GM12878 (cell line): ENCODE results near the gene ERC2. TPM values are rescaled to one million over a fixed set of nuclear protein-coding genes. Genes with fewer than 3 reads are reported as not detected.

Experiments
- ATAC-seq: fragments of 200-7000 bp; cut with Tn5 transposase; 3 replicates; pipeline ENCODE4 v1.9.1; 2020; ENCODE audit warnings: mild to moderate bottlenecking, moderate library complexity
- BruUV-seq: library from RNA; stranded (reverse); fragments of 400-500 nt; replicated peaks from 2 replicates; lab custom pipeline; 2021; lab: Mats Ljungman, UMichigan
- CTCF ChIA-PET: fragments of 300-600 bp; sonication (Branson Sonifier 250); formaldehyde crosslinking; extraction: SDS; loops from one replicate; lab custom pipeline; 2021; ENCODE audit warnings: inconsistent platforms; lab: Yijun Ruan, JAX
- POLR2A ChIA-PET: fragments of 350-600 bp; formaldehyde crosslinking; extraction: SDS; loops from one replicate; lab custom pipeline; 2021; ENCODE audit warnings: inconsistent platforms; lab: Charles Lee
- RAD21 ChIA-PET: fragments of 300-600 bp; sonication (Branson Sonifier 250); formaldehyde crosslinking; loops from one replicate; lab custom pipeline; 2023; ENCODE audit warnings: antibody characterized with exemption; ENCODE audit not compliant: unreplicated experiment; lab: Charles Lee
- SMC1A ChIA-PET: fragments of 300-600 bp; sonication (Branson Sonifier 250); formaldehyde crosslinking; loops from one replicate; lab custom pipeline; 2023; ENCODE audit not compliant: unreplicated experiment, uncharacterized antibody; lab: Charles Lee
- DNase-seq: peaks from one replicate; pipeline ENCODE4 v3.0.0-alpha.2; 2011; ENCODE audit warnings: low read depth, low spot score
- FAIRE-seq: peaks from 3 replicates; lab custom pipeline; 2011; peaks lifted over from hg19 to GRCh38; lab: Jason Lieb, UNC
- H2AFZ ChIP-seq: 2 replicates; pipeline ENCODE4 v1.6.0; 2011; ENCODE audit warnings: low read depth, low read length, control low read depth; ENCODE audit not compliant: control insufficient read depth
- H3K27ac ChIP-seq: 2 replicates; pipeline ENCODE4 v1.5.1; 2011; ENCODE audit warnings: control low read depth; ENCODE audit not compliant: control insufficient read depth, insufficient read depth
- H3K27me3 ChIP-seq, 2 experiments: replicated peaks in 1 of 2; 2 replicates each; pipeline versions ENCODE4 v1.6.0 to v1.6.1; 2011; ENCODE audit warnings: low read length in 1 of 2; ENCODE audit not compliant: control insufficient read depth in 2 of 2, insufficient read depth in 2 of 2
- H3K36me3 ChIP-seq, 2 experiments: 2 replicates each; pipeline ENCODE4 v1.5.1; 2011; ENCODE audit warnings: low read length in 1 of 2; ENCODE audit not compliant: control insufficient read depth in 2 of 2, insufficient read depth in 2 of 2
- H3K4me1 ChIP-seq: 2 replicates; pipeline ENCODE4 v1.6.1; 2011; ENCODE audit warnings: mild to moderate bottlenecking, low read length, moderate library complexity, mixed read lengths; ENCODE audit not compliant: control insufficient read depth, insufficient read depth
- H3K4me2 ChIP-seq: 2 replicates; pipeline ENCODE4 v1.6.0; 2011; ENCODE audit warnings: control low read depth; ENCODE audit not compliant: control insufficient read depth, insufficient read depth
- H3K4me3 ChIP-seq: fragments of 200-600 bp; sonication (generic); 2 replicates; pipeline ENCODE4 v1.5.1; 2016
- H3K79me2 ChIP-seq: 2 replicates; pipeline ENCODE4 v1.6.0; 2011; ENCODE audit warnings: low read length; ENCODE audit not compliant: control insufficient read depth, insufficient read depth
- H3K9ac ChIP-seq: 2 replicates; pipeline ENCODE4 v1.8.0; 2011; ENCODE audit warnings: low read length, control low read depth, mixed read lengths; ENCODE audit not compliant: control insufficient read depth, insufficient read depth
- H3K9me3 ChIP-seq: replicated peaks from 3 replicates; pipeline ENCODE4 v1.5.1; 2011; ENCODE audit warnings: mild to moderate bottlenecking, low read length; ENCODE audit not compliant: control insufficient read depth, insufficient read depth
- H4K20me1 ChIP-seq: 2 replicates; pipeline ENCODE4 v1.6.0; 2011; ENCODE audit not compliant: control insufficient read depth, insufficient read depth
- ASH2L ChIP-seq: fragments of 300-600, 200-600 bp; sonication (generic); IDR thresholded peaks from 2 replicates; pipeline ENCODE4 v1.6.1; 2017; ENCODE audit warnings: low read depth, mild to moderate bottlenecking, borderline replicate concordance
- CHD2 ChIP-seq: IDR thresholded peaks from 2 replicates; pipeline ENCODE4 v1.6.1; 2011; ENCODE audit warnings: low read depth, low read length, improper control_type of control experiment, borderline replicate concordance
- FOS ChIP-seq: IDR thresholded peaks from 3 replicates; pipeline ENCODE4 v1.6.1; 2011; ENCODE audit warnings: borderline replicate concordance; ENCODE audit not compliant: insufficient read length; ENCODE audit errors: extremely low read depth
- HCFC1 ChIP-seq: fragments of 150-350 bp; IDR thresholded peaks from 2 replicates; pipeline ENCODE4 v1.6.1; 2014; ENCODE audit warnings: low read length
- MXI1 ChIP-seq: fragments of 150-350 bp; IDR thresholded peaks from 2 replicates; pipeline ENCODE4 v1.6.1; 2011; ENCODE audit warnings: low read depth, mild to moderate bottlenecking, inconsistent platforms, low read length, improper control_type of control experiment
- NFYA ChIP-seq: IDR thresholded peaks from 2 replicates; pipeline ENCODE4 v1.6.1; 2011; ENCODE audit warnings: low read depth, mild to moderate bottlenecking, low read length, improper control_type of control experiment, borderline replicate concordance
- NR2F1 ChIP-seq: fragments of 450-650 bp; conservative IDR thresholded peaks from 2 replicates; pipeline ENCODE4 v1.6.1; 2017; ENCODE audit warnings: mild to moderate bottlenecking
- RFX5 ChIP-seq: IDR thresholded peaks from 2 replicates; pipeline ENCODE4 v1.6.1; 2011; ENCODE audit warnings: low read depth, low read length, improper control_type of control experiment
- SP1 ChIP-seq: IDR thresholded peaks from one replicate; pipeline ENCODE4 v1.6.1; 2011; ENCODE audit warnings: low read depth, low read length
- SRF ChIP-seq, 2 experiments: IDR thresholded peaks; 2 replicates each; pipeline ENCODE4 v1.6.1; 2011; ENCODE audit warnings: low read depth in 2 of 2, low read length in 2 of 2, mild to moderate bottlenecking in 1 of 2, moderate library complexity in 1 of 2
- STAT3 ChIP-seq: IDR thresholded peaks from 2 replicates; pipeline ENCODE4 v1.6.1; 2011; ENCODE audit warnings: low read depth, low read length, improper control_type of control experiment
- TARDBP ChIP-seq: IDR thresholded peaks from 2 replicates; pipeline ENCODE4 v1.6.1; 2016; ENCODE audit warnings: borderline replicate concordance
- TCF12 ChIP-seq: IDR thresholded peaks from 2 replicates; pipeline ENCODE4 v1.6.1; 2011; ENCODE audit warnings: low read depth, mild to moderate bottlenecking, low read length
- ZNF622 ChIP-seq: fragments of 450-650 bp; IDR thresholded peaks from 2 replicates; pipeline ENCODE4 v1.6.1; 2017; ENCODE audit warnings: mild to moderate bottlenecking, inconsistent platforms
- WGBS: methylation state at CpG from one replicate; pipeline ENCODE4 v1.1.6; 2016; ENCODE audit warnings: low lambda C conversion rate; ENCODE audit not compliant: insufficient replicate concordance, insufficient coverage; ENCODE audit errors: missing lambda C conversion rate; 5-methylcytosine and 5-hydroxymethylcytosine counted together
- in situ Hi-C: fragments of 300-500 bp; cut with MboI; formaldehyde crosslinking; loops from 9 replicates; pipeline ENCODE4 v1.14.3; 2018; ENCODE audit warnings: mixed read lengths
- intact Hi-C: fragments of 100-400 bp; cut with micrococcal nuclease; formaldehyde crosslinking; loops from one replicate; pipeline ENCODE4 v1.14.2; 2022; ENCODE audit not compliant: unreplicated experiment
- polyA plus RNA-seq, 11 experiments: library from polyadenylated mRNA; depleted of rRNA in 4 of 11; unstranded in 6 of 11; stranded (reverse) in 5 of 11; fragments of >200 nt; fragmentation: Nextera tagmentation in 4 of 11; fragmentation: Illumina TruSeq in 1 of 11; extraction: Ambion mirVana in 4 of 11; extraction: Trizol in 1 of 11; gene quantifications; 1 replicate in 1 of 11; 2 replicates in 10 of 11; pipeline versions ENCODE4 v1.2.1 to v1.2.3, GENCODE V29; 2011 to 2016; ENCODE audit warnings: inconsistent platforms in 2 of 11, missing spikeins in 2 of 11, low read depth in 1 of 11
- total RNA-seq, 4 experiments: library from RNA; depleted of rRNA in 3 of 4; stranded (reverse); fragments of >200 nt in 3 of 4; fragmentation: Illumina TruSeq in 1 of 4; extraction: Trizol in 1 of 4; gene quantifications; 2 replicates each; pipeline versions ENCODE4 v1.2.1 to v1.2.3, GENCODE V29; 2013 to 2021
- TF ChIP-seq, protein P1 (sequence below): fragments of 450-650 bp; IDR thresholded peaks from 2 replicates; pipeline ENCODE4 v1.6.1; 2017; ENCODE audit warnings: mild to moderate bottlenecking, moderate library complexity
- TF ChIP-seq, protein P2 (sequence below): IDR thresholded peaks from 2 replicates; pipeline ENCODE4 v1.6.1; 2011; ENCODE audit warnings: low read depth, mild to moderate bottlenecking, low read length, moderate library complexity, borderline replicate concordance; ENCODE audit errors: extremely low read depth
- TF ChIP-seq, protein P3 (sequence below): IDR thresholded peaks from 2 replicates; pipeline ENCODE4 v1.6.1; 2012; ENCODE audit warnings: low read depth, low read length, improper control_type of control experiment

ERC2 gene
- total and polyA plus RNA-seq, 10 of the 15 experiments (the other 5 are each of a cell fraction or from before 2014, with no cell fraction given), result 0.06 to 1.4 (median 0.12) TPM; not detected in 3

DNA sequence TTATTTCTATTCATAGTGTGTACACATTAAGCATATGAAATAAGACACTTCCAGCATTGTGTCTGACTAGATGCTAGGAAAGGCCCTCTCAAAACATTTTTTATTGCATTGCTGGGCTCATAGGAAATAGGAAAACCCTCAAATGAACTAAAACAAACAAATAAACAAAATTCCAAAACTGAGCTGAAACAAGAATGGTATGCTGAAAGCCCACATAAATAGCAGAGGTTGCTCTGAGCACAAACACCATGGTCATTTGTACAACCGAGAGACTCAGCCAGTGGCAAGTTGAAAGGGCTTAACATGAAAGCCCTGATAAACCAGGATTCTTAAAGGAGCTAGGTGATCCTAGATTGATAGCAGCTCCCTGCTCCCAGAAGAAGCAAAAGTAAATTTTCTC, 671.2 kb downstream of the ERC2 start:
- Histone ChIP-seq H3K36me3 (no peaks in the 10 kb centered on the region), H2AFZ (no peak overlapping the region), H3K79me2 (no peaks in the 10 kb centered on the region), H3K4me3 (no peak overlapping the region), H3K9me3 (no peaks in the 10 kb centered on the region), H3K9ac (no peak overlapping the region), H3K4me2 (no peak overlapping the region), H3K4me1 (no peaks in the 10 kb centered on the region), H3K27ac (no peak overlapping the region), H3K27me3 (no peaks in the 10 kb centered on the region; a peak in 2 of 4 replicates), H4K20me1 (no peaks in the 10 kb centered on the region)
- FAIRE-seq (no peak), DNase-seq (no peak), ATAC-seq (no peak)
- POLR2A ChIA-PET, result no interaction called here
- no TSS peak for BruUV-seq
- in situ Hi-C loops (no loop called here), intact Hi-C loops (no loop called here)
- WGBS, result 75% methylated on average over 1 of the region's 1 CpG
- TF ChIP-seq ASH2L (no peak), RFX5 (no peak), TCF12 (no peak), HCFC1 (no peak), NR2F1 (no peak), CHD2 (no peak), MXI1 (no peak), ZNF622 (no peak), FOS (no peak), SRF (IDR thresholded peaks at IDR 0.05; ENCODE audit: low read depth in 2 of 2, low read length in 2 of 2) (no peak), NFYA (no peak), SP1 (no peak), TARDBP (no peak), STAT3 (no peak)
- TF ChIP-seq, protein P1, sequence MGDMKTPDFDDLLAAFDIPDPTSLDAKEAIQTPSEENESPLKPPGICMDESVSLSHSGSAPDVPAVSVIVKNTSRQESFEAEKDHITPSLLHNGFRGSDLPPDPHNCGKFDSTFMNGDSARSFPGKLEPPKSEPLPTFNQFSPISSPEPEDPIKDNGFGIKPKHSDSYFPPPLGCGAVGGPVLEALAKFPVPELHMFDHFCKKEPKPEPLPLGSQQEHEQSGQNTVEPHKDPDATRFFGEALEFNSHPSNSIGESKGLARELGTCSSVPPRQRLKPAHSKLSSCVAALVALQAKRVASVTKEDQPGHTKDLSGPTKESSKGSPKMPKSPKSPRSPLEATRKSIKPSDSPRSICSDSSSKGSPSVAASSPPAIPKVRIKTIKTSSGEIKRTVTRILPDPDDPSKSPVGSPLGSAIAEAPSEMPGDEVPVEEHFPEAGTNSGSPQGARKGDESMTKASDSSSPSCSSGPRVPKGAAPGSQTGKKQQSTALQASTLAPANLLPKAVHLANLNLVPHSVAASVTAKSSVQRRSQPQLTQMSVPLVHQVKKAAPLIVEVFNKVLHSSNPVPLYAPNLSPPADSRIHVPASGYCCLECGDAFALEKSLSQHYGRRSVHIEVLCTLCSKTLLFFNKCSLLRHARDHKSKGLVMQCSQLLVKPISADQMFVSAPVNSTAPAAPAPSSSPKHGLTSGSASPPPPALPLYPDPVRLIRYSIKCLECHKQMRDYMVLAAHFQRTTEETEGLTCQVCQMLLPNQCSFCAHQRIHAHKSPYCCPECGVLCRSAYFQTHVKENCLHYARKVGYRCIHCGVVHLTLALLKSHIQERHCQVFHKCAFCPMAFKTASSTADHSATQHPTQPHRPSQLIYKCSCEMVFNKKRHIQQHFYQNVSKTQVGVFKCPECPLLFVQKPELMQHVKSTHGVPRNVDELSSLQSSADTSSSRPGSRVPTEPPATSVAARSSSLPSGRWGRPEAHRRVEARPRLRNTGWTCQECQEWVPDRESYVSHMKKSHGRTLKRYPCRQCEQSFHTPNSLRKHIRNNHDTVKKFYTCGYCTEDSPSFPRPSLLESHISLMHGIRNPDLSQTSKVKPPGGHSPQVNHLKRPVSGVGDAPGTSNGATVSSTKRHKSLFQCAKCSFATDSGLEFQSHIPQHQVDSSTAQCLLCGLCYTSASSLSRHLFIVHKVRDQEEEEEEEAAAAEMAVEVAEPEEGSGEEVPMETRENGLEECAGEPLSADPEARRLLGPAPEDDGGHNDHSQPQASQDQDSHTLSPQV, result no peak
- TF ChIP-seq, protein P2, sequence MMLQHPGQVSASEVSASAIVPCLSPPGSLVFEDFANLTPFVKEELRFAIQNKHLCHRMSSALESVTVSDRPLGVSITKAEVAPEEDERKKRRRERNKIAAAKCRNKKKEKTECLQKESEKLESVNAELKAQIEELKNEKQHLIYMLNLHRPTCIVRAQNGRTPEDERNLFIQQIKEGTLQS, result no peak
- TF ChIP-seq, protein P3, sequence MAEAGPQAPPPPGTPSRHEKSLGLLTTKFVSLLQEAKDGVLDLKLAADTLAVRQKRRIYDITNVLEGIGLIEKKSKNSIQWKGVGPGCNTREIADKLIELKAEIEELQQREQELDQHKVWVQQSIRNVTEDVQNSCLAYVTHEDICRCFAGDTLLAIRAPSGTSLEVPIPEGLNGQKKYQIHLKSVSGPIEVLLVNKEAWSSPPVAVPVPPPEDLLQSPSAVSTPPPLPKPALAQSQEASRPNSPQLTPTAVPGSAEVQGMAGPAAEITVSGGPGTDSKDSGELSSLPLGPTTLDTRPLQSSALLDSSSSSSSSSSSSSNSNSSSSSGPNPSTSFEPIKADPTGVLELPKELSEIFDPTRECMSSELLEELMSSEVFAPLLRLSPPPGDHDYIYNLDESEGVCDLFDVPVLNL, result no peak
- SMC1A ChIA-PET, result no interaction called here
- RAD21 ChIA-PET, result no interaction called here
- CTCF ChIA-PET, result no interaction called here
